Neural crest cell (in vitro differentiated cells): Measurements from ENCODE around the gene NUP210L. TPM values are rescaled to one million over a fixed set of nuclear protein-coding genes. Genes with fewer than 3 reads are reported as not detected.
A peak's percentile ranks its signal among the peaks of the same experiment; 100 is the strongest.

Experiments
- DNase-seq: peaks from one replicate; pipeline ENCODE4 v3.0.0; 2021; ENCODE audit warnings: low read depth, mixed read lengths, low spot score
- H3K27ac Mint-ChIP-seq: one replicate; pipeline ENCODE4 v1.8.0; 2021; ENCODE audit warnings: mild to moderate bottlenecking, mixed read lengths; ENCODE audit not compliant: unreplicated experiment
- H3K27me3 Mint-ChIP-seq: 2 replicates; pipeline ENCODE4 v1.8.0; 2021; ENCODE audit warnings: low read depth, mild to moderate bottlenecking, mixed read lengths
- H3K36me3 Mint-ChIP-seq: 2 replicates; pipeline ENCODE4 v1.8.0; 2021; ENCODE audit warnings: low read depth, mild to moderate bottlenecking, mixed read lengths
- H3K4me1 Mint-ChIP-seq: 2 replicates; pipeline ENCODE4 v1.8.0; 2021; ENCODE audit warnings: mixed read lengths
- H3K4me3 Mint-ChIP-seq: one replicate; pipeline ENCODE4 v1.8.0; 2021; ENCODE audit warnings: mild to moderate bottlenecking, mixed read lengths
- H3K9me3 Mint-ChIP-seq: 2 replicates; pipeline ENCODE4 v1.8.0; 2021; ENCODE audit warnings: mixed read lengths
- CTCF ChIP-seq: fragments of 200-600 bp; sonication (generic); conservative IDR thresholded peaks from 2 replicates; pipeline ENCODE4 v1.5.0; 2021; ENCODE audit warnings: antibody characterized with exemption, mild to moderate bottlenecking
- long read RNA-seq: library from polyadenylated mRNA; unstranded; transcript quantifications from one replicate; pipeline ENCODE4 v2.0.0, GENCODE V29; 2020
- total RNA-seq: library from RNA; stranded (reverse); gene quantifications from 2 replicates; pipeline ENCODE4 v1.2.1, GENCODE V29; 2021

Gene NUP210L
- 0.05 TPM in 1 of 2 replicates, not detected in the other for total RNA-seq
- long read RNA-seq = 0 reads

GRCh38 chr1:154154534-154155191 is at the start of gene NUP210L:
TSS of gene NUP210L (minus strand) at chr1:154155073.
- H3K27me3 Mint-ChIP-seq = no peaks in the 10 kb centered on the region
- no peak for TF ChIP-seq CTCF
- peaks cover 32% of the 10 kb centered on the region for H3K4me1 Mint-ChIP-seq
- no peak within 1 kb of the TSS for H3K27ac Mint-ChIP-seq
- peaks cover 22% of the 10 kb centered on the region for H3K36me3 Mint-ChIP-seq
- H3K4me3 Mint-ChIP-seq = no peak within 1 kb of the TSS
- no peaks in the 10 kb centered on the region for H3K9me3 Mint-ChIP-seq
- no peak for DNase-seq

GRCh38 chr1:154199563-154199879 is 44.6 kb upstream of the NUP210L start:
- no peak for TF ChIP-seq CTCF
- Mint-ChIP-seq H3K27me3 (no peaks in the 10 kb centered on the region), H3K27ac (no peak overlapping the region), H3K4me3 (no peak overlapping the region), H3K4me1 (peaks cover 4% of the 10 kb centered on the region), H3K36me3 (no peaks in the 10 kb centered on the region), H3K9me3 (no peaks in the 10 kb centered on the region)
- DNase-seq = no peak

- Mint-ChIP-seq H3K4me1 (peaks cover 4% of the 10 kb centered on the region), H3K4me3 (no peak overlapping the region), H3K27me3 (peaks cover 4% of the 10 kb centered on the region), H3K27ac (no peak overlapping the region), H3K9me3 (no peaks in the 10 kb centered on the region), H3K36me3 (no peaks in the 10 kb centered on the region)
- DNase-seq = peak; percentile 47
- TF ChIP-seq CTCF = peak; percentile 66
Measured at GRCh38 chr1:154198756-154199562, 44.1 kb upstream of the NUP210L start.

- Mint-ChIP-seq H3K4me1 (peaks cover 9% of the 10 kb centered on the region), H3K27me3 (peaks cover 34% of the 10 kb centered on the region), H3K4me3 (no peak overlapping the region), H3K27ac (no peak overlapping the region), H3K36me3 (no peaks in the 10 kb centered on the region), H3K9me3 (no peaks in the 10 kb centered on the region)
- no peak for TF ChIP-seq CTCF
- no peak for DNase-seq
Measured at GRCh38 chr1:154193821-154194220, 38.9 kb upstream of the NUP210L start.

- no peaks in the 10 kb centered on the region for H3K36me3 Mint-ChIP-seq
- peaks cover 9% of the 10 kb centered on the region for H3K4me1 Mint-ChIP-seq
- H3K27ac Mint-ChIP-seq = no peak overlapping the region
- no peak overlapping the region for H3K4me3 Mint-ChIP-seq
- H3K9me3 Mint-ChIP-seq = no peaks in the 10 kb centered on the region
- DNase-seq = no peak
- TF ChIP-seq CTCF = no peak
- H3K27me3 Mint-ChIP-seq = peaks cover 38% of the 10 kb centered on the region
Measured at GRCh38 chr1:154192476-154192875, 37.6 kb upstream of the NUP210L start.
